ENCODE results near the gene HIP1. TPM values are rescaled to one million over a fixed set of nuclear protein-coding genes. Genes with fewer than 3 reads are reported as not detected.
A peak's percentile ranks its signal among the peaks of the same experiment; 100 is the strongest.
"Not testable (repeated sequence)": the region's sequence is repeated elsewhere in the genome, so short reads cannot be mapped to it uniquely, and the experiment has no call there.

Gene HIP1
- total RNA-seq, 1 experiment from 2014 or later = 34.6 TPM

DNA sequence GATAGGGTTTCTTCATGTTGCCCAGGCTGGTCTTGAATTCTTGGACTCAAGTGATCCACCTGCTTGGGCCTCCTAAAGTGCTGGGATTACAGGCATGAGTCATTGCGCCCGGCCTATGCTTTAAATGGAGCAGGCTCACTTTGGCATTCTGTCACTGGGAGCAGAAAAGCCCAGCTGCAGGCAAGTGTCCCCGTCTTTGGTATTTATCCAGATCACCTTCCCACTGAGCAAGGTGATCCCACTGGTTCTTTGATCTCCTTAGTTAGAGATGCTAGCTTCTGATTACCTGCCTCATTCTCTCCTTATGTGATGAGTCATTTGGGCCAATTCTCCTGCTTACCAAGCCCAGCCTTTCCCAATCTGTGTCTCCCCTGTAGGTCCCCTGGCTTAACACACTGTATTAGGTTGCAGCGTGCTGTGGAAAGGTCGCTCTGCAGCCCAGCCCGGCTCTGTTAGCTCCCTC, 207.4 kb downstream of the HIP1 start:
- H3K36me3 ChIP-seq (replicated peaks; ENCODE audit: control insufficient read depth, insufficient read depth, low read length) = peaks cover 2% of the 10 kb centered on the region; the same call in 1 of the 2 replicates
- peak; percentile 61 for DNase-seq
- H3K4me3 ChIP-seq (ENCODE audit: insufficient read depth, low read depth, low read length) = no peak overlapping the region
- no peaks in the 10 kb centered on the region for H3K27me3 ChIP-seq (ENCODE audit: control insufficient read depth, insufficient read depth, low read length)

DNA sequence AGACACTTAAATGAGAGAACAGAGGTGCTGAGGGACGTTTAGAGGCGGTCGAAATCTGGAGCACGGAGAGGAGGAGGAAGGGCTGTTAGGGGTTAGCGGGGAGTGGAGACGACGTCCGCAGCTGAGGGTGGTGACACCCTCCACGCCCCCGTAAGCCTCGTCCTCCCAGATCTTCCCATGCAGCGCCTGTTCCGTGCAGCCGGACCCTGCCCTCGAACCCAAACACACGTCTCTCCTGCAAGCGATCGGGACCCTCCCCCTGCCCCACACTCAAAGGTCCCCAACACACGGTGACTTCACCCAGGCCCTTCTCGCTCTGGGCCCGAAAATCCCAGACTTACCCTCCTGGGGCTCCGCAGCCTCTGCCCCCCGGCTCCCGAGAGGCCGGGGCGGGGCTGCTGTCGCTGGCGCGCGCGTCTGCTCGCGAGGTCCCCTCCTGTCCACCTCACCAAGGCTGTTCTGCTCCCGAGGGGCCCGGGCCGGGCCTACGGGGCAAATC, 211.5 kb downstream of the HIP1 start:
- DNase-seq = peak; percentile 51
- H3K27me3 ChIP-seq (ENCODE audit: control insufficient read depth, insufficient read depth, low read length); H3K36me3 ChIP-seq (replicated peaks; ENCODE audit: control insufficient read depth, insufficient read depth, low read length): not testable (repeated sequence)
- peak overlapping the region; percentile 87 for H3K4me3 ChIP-seq (ENCODE audit: insufficient read depth, low read depth, low read length)

DNA sequence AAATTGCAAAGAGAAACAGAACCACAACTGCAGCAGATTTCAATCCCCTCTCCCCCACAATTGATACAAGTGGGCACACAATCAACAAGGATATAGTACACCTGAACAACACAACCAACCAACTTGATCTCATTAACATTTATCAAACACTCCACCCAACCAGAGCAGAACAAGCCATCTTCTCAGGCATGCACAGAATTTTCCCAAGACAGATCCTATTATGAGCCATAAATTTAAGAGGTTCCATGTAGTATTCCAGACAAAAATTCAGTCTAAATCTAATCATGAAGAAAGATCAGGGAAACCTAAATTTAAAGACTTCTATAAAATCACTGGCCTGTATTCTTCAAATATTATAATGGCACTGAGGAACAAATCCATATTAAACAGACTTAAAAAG, 217.0 kb downstream of the HIP1 start:
- not testable (repeated sequence) for H3K27me3 ChIP-seq (ENCODE audit: control insufficient read depth, insufficient read depth, low read length); DNase-seq; H3K4me3 ChIP-seq (ENCODE audit: insufficient read depth, low read depth, low read length); H3K36me3 ChIP-seq (replicated peaks; ENCODE audit: control insufficient read depth, insufficient read depth, low read length)

DNA sequence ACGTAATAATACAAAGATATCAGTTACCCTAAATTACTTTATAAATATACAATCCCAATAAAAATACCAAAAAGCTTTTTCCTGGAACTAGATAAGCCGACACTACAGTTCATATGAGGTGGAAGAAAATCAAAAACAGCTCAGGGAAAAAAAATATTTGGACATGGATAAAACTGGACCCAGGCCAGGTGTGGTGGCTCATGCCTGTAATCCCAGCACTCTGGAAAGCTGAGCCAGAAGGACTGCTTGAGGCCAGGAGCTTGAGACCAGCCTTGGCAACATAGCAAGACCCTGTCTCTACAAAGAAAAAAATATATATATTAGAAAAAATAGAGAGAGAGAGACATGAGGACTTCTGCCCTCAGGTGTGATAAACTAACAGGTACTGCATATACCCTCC, 219.9 kb downstream of the HIP1 start:
- not testable (repeated sequence) for H3K27me3 ChIP-seq (ENCODE audit: control insufficient read depth, insufficient read depth, low read length); DNase-seq; H3K4me3 ChIP-seq (ENCODE audit: insufficient read depth, low read depth, low read length); H3K36me3 ChIP-seq (replicated peaks; ENCODE audit: control insufficient read depth, insufficient read depth, low read length)

DNA sequence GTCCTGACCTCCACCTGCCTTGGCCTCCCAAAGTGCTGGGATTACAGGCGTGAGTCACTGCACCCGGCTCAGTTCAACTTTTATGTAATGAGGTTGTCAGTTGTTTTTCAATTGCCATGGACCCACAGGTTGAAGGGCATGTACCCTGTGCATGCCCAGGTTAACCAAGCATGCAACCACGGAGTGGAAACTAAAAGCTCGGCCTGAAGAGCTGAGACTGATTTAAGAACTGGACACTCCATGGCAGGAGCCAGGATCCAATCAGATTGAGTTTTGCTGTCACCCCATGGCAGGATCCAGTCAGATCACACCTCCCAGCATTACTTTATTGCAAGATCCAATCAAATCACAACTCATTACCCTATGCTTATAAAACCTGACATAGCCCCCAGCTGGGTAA, 229.7 kb downstream of the HIP1 start:
- H3K4me3 ChIP-seq (ENCODE audit: insufficient read depth, low read depth, low read length); H3K27me3 ChIP-seq (ENCODE audit: control insufficient read depth, insufficient read depth, low read length); DNase-seq; H3K36me3 ChIP-seq (replicated peaks; ENCODE audit: control insufficient read depth, insufficient read depth, low read length): not testable (repeated sequence)

DNA sequence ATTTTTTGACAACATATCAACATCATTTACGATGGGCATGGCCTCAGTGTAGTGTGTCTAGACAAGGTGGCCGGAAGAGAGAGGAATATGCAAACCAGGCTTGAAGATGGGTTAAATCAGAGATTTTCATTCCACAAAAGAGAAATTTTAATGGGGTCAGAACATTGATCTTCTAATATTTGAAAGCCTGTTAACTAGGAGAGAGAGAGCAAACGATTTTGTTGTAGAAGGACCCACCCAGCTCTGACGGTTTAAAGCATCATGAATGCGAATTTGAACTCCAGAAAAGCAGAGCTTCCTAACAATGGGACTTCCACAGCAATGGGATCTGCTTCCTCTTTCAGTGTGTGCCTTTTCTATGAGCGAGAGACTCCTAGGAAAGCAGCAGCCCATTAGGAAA, 246.7 kb downstream of the HIP1 start, which contains the start of gene SPDYE5:
Gene SPDYE5, plus strand, starts transcription at position 301 of the 400 bp plus-strand sequence. CDS start 1,728 bp downstream, outside the sequence.
- not testable (repeated sequence) for DNase-seq; H3K27me3 ChIP-seq (ENCODE audit: control insufficient read depth, insufficient read depth, low read length); H3K36me3 ChIP-seq (replicated peaks; ENCODE audit: control insufficient read depth, insufficient read depth, low read length); H3K4me3 ChIP-seq (ENCODE audit: insufficient read depth, low read depth, low read length)

DNA sequence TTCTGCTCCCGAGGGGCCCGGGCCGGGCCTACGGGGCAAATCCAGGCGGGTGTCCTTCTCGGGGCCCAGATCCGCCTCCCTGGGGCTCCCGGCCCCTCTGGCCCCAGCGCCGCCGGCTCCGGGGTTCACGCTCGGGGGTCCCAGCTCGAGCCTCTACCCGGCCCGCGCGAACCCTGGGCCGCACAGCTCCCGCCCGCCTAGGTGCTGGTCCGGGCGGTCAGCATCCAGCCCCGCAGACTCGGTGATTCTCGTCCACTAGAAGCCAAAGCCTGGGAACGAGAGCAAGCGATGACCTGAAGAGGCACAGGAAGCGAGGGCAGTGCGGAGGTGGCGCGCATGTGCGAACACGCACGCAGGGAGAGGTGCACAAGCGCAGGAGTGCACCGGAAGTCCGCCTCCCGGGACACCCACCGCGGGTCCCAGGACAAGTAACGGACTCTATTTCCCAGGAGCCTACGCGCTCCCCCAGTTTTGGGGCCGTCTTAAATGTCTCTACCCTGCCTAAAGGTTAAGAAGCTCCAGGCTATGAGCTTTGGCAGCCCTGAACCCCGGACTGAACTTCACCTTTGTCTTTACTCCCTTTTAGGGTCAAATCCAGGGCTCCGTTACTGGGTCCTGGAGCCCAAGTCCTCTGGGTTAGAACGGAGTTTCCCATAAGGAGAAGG, 252.6 kb downstream of the HIP1 start, which contains the start of gene POM121C:
Gene POM121C, minus strand, starts transcription at position 321 of the 665 bp plus-strand sequence. CDS start 44,803 bp downstream, outside the sequence.
- H3K27me3 ChIP-seq (ENCODE audit: control insufficient read depth, insufficient read depth, low read length); H3K36me3 ChIP-seq (replicated peaks; ENCODE audit: control insufficient read depth, insufficient read depth, low read length): not testable (repeated sequence)
- DNase-seq = peak; percentile 88
- H3K4me3 ChIP-seq (ENCODE audit: insufficient read depth, low read depth, low read length) = peak within 1 kb of the TSS; percentile 77

DNA sequence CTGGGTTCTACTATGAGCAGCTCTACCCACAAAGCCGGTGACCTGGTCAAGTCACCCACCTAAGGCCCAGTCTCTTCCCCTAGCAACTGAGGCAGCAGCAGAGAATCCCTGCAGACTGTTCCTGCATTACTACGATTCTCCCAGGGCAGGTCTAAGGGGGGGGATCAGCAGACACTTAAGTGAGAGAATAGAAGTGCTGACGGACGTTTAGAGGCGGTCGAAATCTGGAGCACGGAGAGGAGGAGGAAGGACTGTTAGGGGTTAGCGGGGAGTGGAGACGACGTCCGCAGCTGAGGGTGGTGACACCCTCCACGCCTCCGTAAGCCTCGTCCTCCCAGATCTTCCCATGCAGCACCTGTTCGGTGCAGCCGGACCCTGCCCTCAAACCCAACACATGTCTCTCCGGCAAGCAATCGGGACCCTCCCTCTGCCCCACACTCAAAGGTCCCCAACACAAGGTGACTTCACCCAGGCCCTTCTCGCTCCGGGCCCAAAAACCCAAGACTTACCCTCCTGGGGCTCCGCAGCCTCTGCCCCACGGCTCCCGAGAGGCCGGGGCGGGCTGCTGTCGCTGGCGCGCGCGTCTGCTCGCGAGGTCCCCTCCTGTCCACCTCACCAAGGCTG, 253.3 kb downstream of the HIP1 start:
- not testable (repeated sequence) for H3K36me3 ChIP-seq (replicated peaks; ENCODE audit: control insufficient read depth, insufficient read depth, low read length); H3K27me3 ChIP-seq (ENCODE audit: control insufficient read depth, insufficient read depth, low read length); DNase-seq
- peak overlapping the region; percentile 77 for H3K4me3 ChIP-seq (ENCODE audit: insufficient read depth, low read depth, low read length)

Other genes with a start within 250 kb of the HIP1 start
- not detected in 2 replicates for gene SPDYE5, start 246.6 kb downstream of the HIP1 start, total RNA-seq (2014; rRNA removed; shearing (Covaris generic))
- gene CCL26, start 33.3 kb upstream of the HIP1 start, total RNA-seq (2014; rRNA removed; shearing (Covaris generic)) = 2.6 and 2.9 TPM in 2 replicates
- not detected in 2 replicates for gene CCL24, start 74.9 kb upstream of the HIP1 start, total RNA-seq (2014; rRNA removed; shearing (Covaris generic))
- gene RHBDD2, start 140.1 kb upstream of the HIP1 start, total RNA-seq (2014; rRNA removed; shearing (Covaris generic)) = 23.7 and 28.1 TPM in 2 replicates
- 120 and 142 TPM in 2 replicates for gene POR, start 176.2 kb upstream of the HIP1 start, total RNA-seq (2014; rRNA removed; shearing (Covaris generic))

All from H7 (cell line).